Vagina (tissue), 2 donors: ENCODE data around the gene DGCR2. TPM values are rescaled to one million over a fixed set of nuclear protein-coding genes. Genes with fewer than 3 reads are reported as not detected.
"Not testable (repeated sequence)": the region's sequence is repeated elsewhere in the genome, so short reads cannot be mapped to it uniquely, and the experiment has no call there.

ENCODE experiments used
- DNase-seq, 2 donors: peaks; one replicate each; pipeline ENCODE4 v3.0.0-alpha.2; 2017; ENCODE audit errors: extremely low spot score in 2 of 2
- H3K27ac ChIP-seq: fragments of 200-600 bp; sonication (generic); one replicate; pipeline ENCODE4 v1.5.1; 2019
- H3K27me3 ChIP-seq: fragments of 200-600 bp; sonication (generic); one replicate; pipeline ENCODE4 v1.5.1; 2019
- H3K36me3 ChIP-seq, 2 donors: fragments of 200-600 bp; sonication (generic); one replicate each; pipeline ENCODE4 v1.5.1; 2017 to 2019
- H3K4me1 ChIP-seq: fragments of 200-600 bp; sonication (generic); one replicate; pipeline ENCODE4 v1.5.1; 2019
- H3K4me3 ChIP-seq, 2 donors: fragments of 200-600 bp; sonication (generic); 1 replicate in 1 of 2; 2 replicates in 1 of 2; pipeline ENCODE4 v1.5.1; 2016 to 2019
- H3K9me3 ChIP-seq: fragments of 200-600 bp; sonication (generic); one replicate; pipeline ENCODE4 v1.5.1; 2019
- CTCF ChIP-seq, 3 experiments: fragments of 450-650 bp in 2 of 3; fragments of 200-600 bp in 1 of 3; sonication (generic) in 1 of 3; IDR thresholded peaks; one replicate each; pipeline ENCODE4 v1.5.1; 2017 to 2019; ENCODE audit warnings: antibody characterized with exemption in 3 of 3, mild to moderate bottlenecking in 2 of 3, moderate library complexity in 2 of 3
- POLR2A ChIP-seq, 2 donors: fragments of 450-650 bp; IDR thresholded peaks; one replicate each; pipeline ENCODE4 v1.6.1; 2017; ENCODE audit warnings: antibody characterized with exemption in 2 of 2, mild to moderate bottlenecking in 2 of 2, moderate library complexity in 2 of 2
- POLR2AphosphoS5 ChIP-seq, 2 donors: sonication (generic); formaldehyde crosslinking; IDR thresholded peaks; one replicate each; pipeline ENCODE4 v1.9.0; 2017; ENCODE audit warnings: antibody characterized with exemption in 2 of 2, mild to moderate bottlenecking in 2 of 2, low read depth in 1 of 2; ENCODE audit not compliant: insufficient read depth in 1 of 2
- intact Hi-C: fragments of 100-400 bp; cut with DNase I; formaldehyde crosslinking; loops from one replicate; pipeline ENCODE4 v1.15.1; 2023
- total RNA-seq: library from RNA; depleted of rRNA; stranded (reverse); fragments of >200 nt; gene quantifications from one replicate; pipeline ENCODE4 v1.2.3, GENCODE V29; 2016

Gene DGCR2
- total RNA-seq, 1 donor from 2014 or later = 66.3 TPM

GRCh38 chr22:19086417-19086816 lies 35.8 kb downstream of the DGCR2 start:
- Histone ChIP-seq H3K4me1 (peaks cover 23% of the 10 kb centered on the region), H3K36me3 (peaks cover 0 to 5% of the 10 kb centered on the region in 2 donors), H3K4me3 (no peak overlapping the region), H3K27ac (no peak overlapping the region), H3K27me3 (no peaks in the 10 kb centered on the region), H3K9me3 (no peaks in the 10 kb centered on the region)
- no peak for TF ChIP-seq POLR2AphosphoS5 (IDR thresholded peaks at IDR 0.05; ENCODE audit: insufficient read depth in 1 of 2, low read depth in 1 of 2)
- TF ChIP-seq POLR2A (IDR thresholded peaks at IDR 0.05) = no peak
- TF ChIP-seq CTCF (IDR thresholded peaks at IDR 0.05) = no peak
- intact Hi-C loops = no loop called here
- no peak for DNase-seq

- no peak for DNase-seq
- no peak overlapping the region for H3K27ac ChIP-seq
- no peaks in the 10 kb centered on the region for H3K9me3 ChIP-seq
- no peak overlapping the region for H3K4me3 ChIP-seq
- TF ChIP-seq POLR2A (IDR thresholded peaks at IDR 0.05) (no peak), CTCF (IDR thresholded peaks at IDR 0.05) (no peak), POLR2AphosphoS5 (IDR thresholded peaks at IDR 0.05; ENCODE audit: insufficient read depth in 1 of 2, low read depth in 1 of 2) (no peak)
- H3K4me1 ChIP-seq = peaks cover 23% of the 10 kb centered on the region
- H3K27me3 ChIP-seq = no peaks in the 10 kb centered on the region
- intact Hi-C loops = no loop called here
- peaks cover 0 to 10% of the 10 kb centered on the region in 2 donors for H3K36me3 ChIP-seq
These were observed 36.9 kb downstream of the DGCR2 start for GRCh38 chr22:19085233-19085718.

DNA sequence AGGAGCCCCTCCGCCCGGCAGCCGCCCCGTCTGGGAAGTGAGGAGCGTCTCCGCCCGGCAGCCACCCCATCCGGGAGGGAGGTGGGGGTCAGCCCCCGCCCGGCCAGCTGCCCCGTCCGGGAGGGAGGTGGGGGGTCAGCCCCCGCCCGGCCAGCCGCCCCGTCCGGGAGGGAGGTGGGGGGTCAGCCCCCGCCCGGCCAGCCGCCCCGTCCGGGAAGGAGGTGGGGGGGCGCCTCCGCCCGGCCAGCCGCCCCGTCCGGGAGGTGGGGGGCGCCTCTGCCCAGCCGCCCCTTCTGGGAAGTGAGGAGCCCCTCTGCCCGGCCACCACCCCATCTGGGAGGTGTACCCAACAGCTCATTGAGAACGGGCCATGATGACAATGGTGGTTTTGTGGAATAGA lies 37.6 kb downstream of the DGCR2 start:
- peaks cover 23% of the 10 kb centered on the region for H3K4me1 ChIP-seq
- intact Hi-C loops, H3K9me3 ChIP-seq, H3K4me3 ChIP-seq, H3K27me3 ChIP-seq, DNase-seq, H3K27ac ChIP-seq: not testable (repeated sequence)
- peaks cover 0 to 10% of the 10 kb centered on the region in 2 donors for H3K36me3 ChIP-seq

GRCh38 chr22:19084126-19084525 lies 38.1 kb downstream of the DGCR2 start:
- H3K27me3 ChIP-seq, intact Hi-C loops, H3K4me3 ChIP-seq, H3K27ac ChIP-seq, DNase-seq, H3K9me3 ChIP-seq: not testable (repeated sequence)
- peaks cover 23% of the 10 kb centered on the region for H3K4me1 ChIP-seq
- peaks cover 0 to 10% of the 10 kb centered on the region in 2 donors for H3K36me3 ChIP-seq

DNA sequence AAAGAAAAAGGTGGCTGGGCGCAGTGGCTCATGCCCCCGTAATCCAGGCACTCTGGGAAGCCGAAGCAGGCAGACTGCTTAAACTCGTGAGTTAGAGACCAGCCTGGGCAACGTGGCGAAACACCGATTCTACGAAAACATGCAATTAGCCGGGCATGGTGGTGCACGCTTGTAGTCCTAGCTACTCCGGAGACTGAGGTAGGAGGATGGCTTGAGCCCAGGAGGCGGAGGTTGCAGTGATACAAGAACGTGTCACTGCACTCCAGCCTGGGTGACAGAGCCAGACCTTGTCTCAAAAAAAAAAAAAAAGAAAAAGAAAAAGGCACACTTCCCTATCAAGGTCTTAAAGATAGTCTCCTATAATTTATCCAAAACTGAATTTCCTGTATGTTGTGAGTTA lies 39.4 kb downstream of the DGCR2 start:
- intact Hi-C loops = no loop called here
- DNase-seq = no peak

DNA sequence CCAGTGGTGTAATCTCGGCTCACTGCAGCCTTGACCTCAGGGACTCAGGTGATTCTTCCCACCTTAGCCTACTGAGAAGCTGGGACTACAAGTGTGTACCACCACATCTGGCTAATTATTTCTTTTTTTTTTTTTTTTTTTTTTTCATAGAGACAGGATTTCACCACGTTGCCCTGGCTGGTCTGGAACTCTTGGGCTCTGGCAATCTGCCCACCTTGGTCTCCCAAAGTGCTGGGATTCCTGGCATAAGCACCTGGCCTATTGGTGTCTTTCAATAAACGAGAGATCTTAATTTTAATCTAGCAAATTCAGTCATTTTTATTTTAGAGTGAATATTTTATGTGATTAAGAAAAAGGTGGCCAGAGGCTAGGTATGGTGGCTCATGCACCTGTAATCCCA lies 40.1 kb downstream of the DGCR2 start:
- no peak for TF ChIP-seq POLR2AphosphoS5 (IDR thresholded peaks at IDR 0.05; ENCODE audit: insufficient read depth in 1 of 2, low read depth in 1 of 2)
- TF ChIP-seq CTCF (IDR thresholded peaks at IDR 0.05) = no peak
- no peak for TF ChIP-seq POLR2A (IDR thresholded peaks at IDR 0.05)
- H3K4me1 ChIP-seq = peaks cover 22% of the 10 kb centered on the region
- H3K27me3 ChIP-seq = no peaks in the 10 kb centered on the region
- DNase-seq = no peak
- H3K27ac ChIP-seq = no peak overlapping the region
- H3K4me3 ChIP-seq = no peak overlapping the region
- no peaks in the 10 kb centered on the region for H3K9me3 ChIP-seq
- peaks cover 0 to 5% of the 10 kb centered on the region in 2 donors for H3K36me3 ChIP-seq
- intact Hi-C loops = no loop called here

More for the DNA sequence above, 39.4 kb downstream of the DGCR2 start:
- peaks cover 23% of the 10 kb centered on the region for H3K4me1 ChIP-seq
- H3K27me3 ChIP-seq = no peaks in the 10 kb centered on the region
- H3K36me3 ChIP-seq = peaks cover 0 to 5% of the 10 kb centered on the region in 2 donors
- TF ChIP-seq CTCF (IDR thresholded peaks at IDR 0.05) (no peak), POLR2A (IDR thresholded peaks at IDR 0.05) (no peak), POLR2AphosphoS5 (IDR thresholded peaks at IDR 0.05; ENCODE audit: insufficient read depth in 1 of 2, low read depth in 1 of 2) (no peak)
- H3K4me3 ChIP-seq = no peak overlapping the region
- no peaks in the 10 kb centered on the region for H3K9me3 ChIP-seq
- H3K27ac ChIP-seq = no peak overlapping the region
